Liver (tissue), 9 donors: Measurements from ENCODE around the gene ATP5F1D. TPM values are rescaled to one million over a fixed set of nuclear protein-coding genes. Genes with fewer than 3 reads are reported as not detected.

Source experiments
- DNase-seq: peaks from one replicate; pipeline ENCODE4 v3.0.0-alpha.2; 2017; ENCODE audit warnings: low spot score
- H3K27ac ChIP-seq, 2 donors: one replicate each; pipeline ENCODE4 v1.7.0; 2013; ENCODE audit warnings: inconsistent platforms in 2 of 2, low read length in 2 of 2, control low read depth in 1 of 2, low read depth in 1 of 2, mild to moderate bottlenecking in 1 of 2
- H3K27me3 ChIP-seq, 4 donors: one replicate each; pipeline versions ENCODE4 v1.6.1 to v1.7.0; 2013; ENCODE audit warnings: low read length in 3 of 4, inconsistent platforms in 1 of 4, mild to moderate bottlenecking in 1 of 4, moderate library complexity in 1 of 4; ENCODE audit not compliant: control insufficient read depth in 4 of 4, insufficient read depth in 4 of 4
- H3K36me3 ChIP-seq, 4 donors: one replicate each; pipeline versions ENCODE4 v1.6.1 to v1.7.0; 2013; ENCODE audit warnings: low read length in 3 of 4, mild to moderate bottlenecking in 3 of 4, low read depth in 1 of 4, moderate library complexity in 1 of 4; ENCODE audit not compliant: control insufficient read depth in 4 of 4, insufficient read depth in 3 of 4
- H3K4me1 ChIP-seq, 4 donors: one replicate each; pipeline versions ENCODE4 v1.6.1 to v1.7.0; 2013; ENCODE audit warnings: low read length in 3 of 4, mild to moderate bottlenecking in 3 of 4, moderate library complexity in 1 of 4; ENCODE audit not compliant: control insufficient read depth in 4 of 4, insufficient read depth in 4 of 4
- H3K4me3 ChIP-seq, 3 donors: one replicate each; pipeline versions ENCODE4 v1.6.1 to v1.7.0; 2013; ENCODE audit warnings: low read length in 3 of 3, control low read depth in 1 of 3, low read depth in 1 of 3, mild to moderate bottlenecking in 1 of 3
- H3K9ac ChIP-seq, 2 donors: one replicate each; pipeline ENCODE4 v1.7.0; 2013; ENCODE audit warnings: low read length in 2 of 2, mild to moderate bottlenecking in 2 of 2, moderate library complexity in 2 of 2, control low read depth in 1 of 2, low read depth in 1 of 2
- H3K9me3 ChIP-seq, 4 donors: one replicate each; pipeline versions ENCODE4 v1.6.1 to v1.7.0; 2013; ENCODE audit warnings: low read length in 3 of 4; ENCODE audit not compliant: control insufficient read depth in 4 of 4
- EGR1 ChIP-seq, 2 donors: IDR thresholded peaks; 2 replicates each; pipeline ENCODE4 v1.6.1; 2016 to 2018; ENCODE audit warnings: antibody characterized with exemption in 2 of 2, low read depth in 2 of 2
- FOXA1 ChIP-seq: IDR thresholded peaks from 2 replicates; pipeline ENCODE4 v1.6.1; 2016; ENCODE audit warnings: antibody characterized with exemption
- FOXA2 ChIP-seq: IDR thresholded peaks from 2 replicates; pipeline ENCODE4 v1.6.1; 2016; ENCODE audit warnings: antibody characterized with exemption
- GABPA ChIP-seq, 2 donors: IDR thresholded peaks in 1 of 2; conservative IDR thresholded peaks in 1 of 2; 2 replicates each; pipeline ENCODE4 v1.6.1; 2016; ENCODE audit warnings: antibody characterized with exemption in 2 of 2, mild to moderate bottlenecking in 1 of 2, moderate library complexity in 1 of 2
- HNF4G ChIP-seq: IDR thresholded peaks from 2 replicates; pipeline ENCODE4 v1.6.1; 2016; ENCODE audit warnings: antibody characterized with exemption
- JUND ChIP-seq, 2 donors: IDR thresholded peaks; 2 replicates each; pipeline ENCODE4 v1.6.1; 2016; ENCODE audit warnings: antibody characterized with exemption in 2 of 2
- NR2F2 ChIP-seq: IDR thresholded peaks from 2 replicates; pipeline ENCODE4 v1.6.1; 2016; ENCODE audit warnings: antibody characterized with exemption
- RXRA ChIP-seq, 2 donors: IDR thresholded peaks; 2 replicates each; pipeline ENCODE4 v1.6.1; 2017 to 2018; ENCODE audit warnings: antibody characterized with exemption in 2 of 2, mild to moderate bottlenecking in 1 of 2
- SP1 ChIP-seq: IDR thresholded peaks from 2 replicates; pipeline ENCODE4 v1.6.1; 2018; ENCODE audit warnings: antibody characterized with exemption, mild to moderate bottlenecking
- TAF1 ChIP-seq: conservative IDR thresholded peaks from 2 replicates; pipeline ENCODE4 v1.6.1; 2016; ENCODE audit warnings: antibody characterized with exemption, mild to moderate bottlenecking
- YY1 ChIP-seq: IDR thresholded peaks from 2 replicates; pipeline ENCODE4 v1.6.1; 2016; ENCODE audit warnings: antibody characterized with exemption, mild to moderate bottlenecking
- WGBS: extraction: QIAGEN DNeasy Blood & Tissue Kit; methylation state at CpG from one replicate; pipeline ENCODE4 v1.1.7; 2013; 5-methylcytosine and 5-hydroxymethylcytosine counted together
- polyA plus RNA-seq, 2 donors: library from polyadenylated mRNA; stranded (reverse) in 1 of 2; unstranded in 1 of 2; fragments of 200-250 nt in 1 of 2; fragments of >200 nt in 1 of 2; fragmentation: Nextera tagmentation in 1 of 2; extraction: Ambion mirVana in 1 of 2; gene quantifications; one replicate each; pipeline versions ENCODE4 v1.2.1 to v1.2.3, GENCODE V29; 2013 to 2015
- total RNA-seq, 2 donors: library from RNA; depleted of rRNA; stranded (reverse); fragments of >200 nt; gene quantifications; one replicate each; pipeline ENCODE4 v1.2.3, GENCODE V29; 2014
- TF ChIP-seq, protein P1 (sequence below): IDR thresholded peaks from 2 replicates; pipeline ENCODE4 v1.6.1; 2016; ENCODE audit warnings: antibody characterized with exemption
- TF ChIP-seq, protein P2 (sequence below): IDR thresholded peaks from 2 replicates; pipeline ENCODE4 v1.6.1; 2016; ENCODE audit warnings: antibody characterized with exemption
- TF ChIP-seq, protein P3 (sequence below): IDR thresholded peaks from 2 replicates; pipeline ENCODE4 v1.6.1; 2016; ENCODE audit warnings: antibody characterized with exemption
- donor health status: healthy.
- donor health status: healthy.
- donor health status: healthy.
- donor health status: healthy.
- donor health status: healthy.

The ATP5F1D gene
- total and polyA plus RNA-seq, 4 donors: 20.2 to 315 (median 145) TPM

DNA sequence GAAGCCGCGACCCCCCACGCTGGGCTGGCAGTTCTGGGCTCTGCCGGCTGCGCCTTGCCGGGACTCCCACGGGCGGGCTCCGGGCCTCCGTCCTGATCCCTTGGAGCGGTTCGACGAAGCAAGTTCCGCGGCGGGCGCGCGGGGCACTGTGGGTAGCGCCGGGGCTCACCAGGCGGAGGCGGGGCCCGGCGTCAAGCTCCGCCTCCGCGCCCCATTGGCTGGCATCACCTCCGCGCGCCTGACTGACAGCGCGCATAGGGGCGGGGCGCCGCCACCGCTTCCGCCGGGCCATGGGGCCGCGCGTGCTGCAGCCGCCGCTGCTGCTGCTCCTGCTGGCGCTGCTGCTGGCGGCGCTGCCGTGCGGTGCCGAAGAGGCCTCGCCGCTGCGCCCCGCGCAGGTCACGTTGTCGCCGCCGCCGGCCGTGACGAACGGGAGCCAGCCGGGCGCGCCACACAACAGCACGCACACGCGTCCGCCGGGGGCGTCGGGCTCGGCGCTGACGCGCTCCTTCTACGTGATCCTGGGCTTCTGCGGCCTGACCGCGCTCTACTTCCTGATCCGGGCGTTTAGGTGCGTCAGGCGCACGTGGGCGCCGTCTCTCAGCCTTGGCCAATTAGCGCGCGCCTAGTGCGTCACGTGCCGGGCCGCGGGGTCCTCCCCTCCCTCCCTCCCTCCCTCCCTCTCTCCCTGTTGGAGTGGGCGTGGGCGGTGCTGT lies 33.9 kb downstream of the ATP5F1D start, which contains the start of gene FAM174C:
FAM174C (plus strand) TSS at position 271 of the 716 bp plus-strand sequence; CDS start at position 291, 20 bp downstream.
- Histone ChIP-seq H3K9me3 (no peaks in the 10 kb centered on the region), H3K4me1 (peaks cover 22 to 67% (median 57%) of the 10 kb centered on the region in 4 donors), H3K4me3 (peak within 1 kb of the TSS; percentile 55 to 66 (median 65)), H3K36me3 (peaks cover 20 to 33% (median 23%) of the 10 kb centered on the region in 4 donors), H3K27me3 (no peaks in the 10 kb centered on the region), H3K9ac (peak within 1 kb of the TSS; percentile 0 to 90), H3K27ac (peak within 1 kb of the TSS; percentile 89 to 98)
- under 1% methylated on average over 98 of the region's 98 CpGs for WGBS
- peak; percentile 92 for DNase-seq
- TF ChIP-seq HNF4G (no peak), SP1 (peak; percentile 66), EGR1 (IDR thresholded peaks at IDR 0.05; ENCODE audit: low read depth in 2 of 2) (peak; percentile 92 to 93), NR2F2 (no peak), GABPA (IDR thresholded peaks at IDR 0.05 in 1 of 2, conservative IDR thresholded peaks at IDR 0.05 in 1 of 2) (peak in 1 of 2 donors; percentile 49)

GRCh38 chr19:1275976-1276627 lies 34.6 kb downstream of the ATP5F1D start:
- peaks cover 18 to 32% (median 23%) of the 10 kb centered on the region in 4 donors for H3K36me3 ChIP-seq
- WGBS: 13% methylated on average over 42 of the region's 43 CpGs
- peaks cover 20 to 60% (median 50%) of the 10 kb centered on the region in 4 donors for H3K4me1 ChIP-seq
- no peaks in the 10 kb centered on the region for H3K27me3 ChIP-seq
- no peak for TF ChIP-seq JUND (IDR thresholded peaks at IDR 0.05)
- TF ChIP-seq, protein P1, sequence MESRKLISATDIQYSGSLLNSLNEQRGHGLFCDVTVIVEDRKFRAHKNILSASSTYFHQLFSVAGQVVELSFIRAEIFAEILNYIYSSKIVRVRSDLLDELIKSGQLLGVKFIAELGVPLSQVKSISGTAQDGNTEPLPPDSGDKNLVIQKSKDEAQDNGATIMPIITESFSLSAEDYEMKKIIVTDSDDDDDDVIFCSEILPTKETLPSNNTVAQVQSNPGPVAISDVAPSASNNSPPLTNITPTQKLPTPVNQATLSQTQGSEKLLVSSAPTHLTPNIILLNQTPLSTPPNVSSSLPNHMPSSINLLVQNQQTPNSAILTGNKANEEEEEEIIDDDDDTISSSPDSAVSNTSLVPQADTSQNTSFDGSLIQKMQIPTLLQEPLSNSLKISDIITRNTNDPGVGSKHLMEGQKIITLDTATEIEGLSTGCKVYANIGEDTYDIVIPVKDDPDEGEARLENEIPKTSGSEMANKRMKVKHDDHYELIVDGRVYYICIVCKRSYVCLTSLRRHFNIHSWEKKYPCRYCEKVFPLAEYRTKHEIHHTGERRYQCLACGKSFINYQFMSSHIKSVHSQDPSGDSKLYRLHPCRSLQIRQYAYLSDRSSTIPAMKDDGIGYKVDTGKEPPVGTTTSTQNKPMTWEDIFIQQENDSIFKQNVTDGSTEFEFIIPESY: no peak
- no peak for TF ChIP-seq NR2F2
- TF ChIP-seq EGR1 (IDR thresholded peaks at IDR 0.05; ENCODE audit: low read depth in 2 of 2): no peak
- peak; percentile 6 for TF ChIP-seq SP1
- no peak for TF ChIP-seq RXRA (IDR thresholded peaks at IDR 0.05)
- no peaks in the 10 kb centered on the region for H3K9me3 ChIP-seq
- DNase-seq: no peak
- H3K27ac ChIP-seq: peak overlapping the region; percentile 89 to 98
- H3K9ac ChIP-seq: peak overlapping the region; percentile 0 to 90
- peak overlapping the region; percentile 42 to 66 (median 63) for H3K4me3 ChIP-seq

GRCh38 chr19:1276628-1277022 lies 35.1 kb downstream of the ATP5F1D start:
- Histone ChIP-seq H3K27me3 (no peaks in the 10 kb centered on the region), H3K27ac (no peak overlapping the region), H3K4me3 (no peak overlapping the region), H3K9ac (peak overlapping the region in 1 of 2 donors; percentile 90), H3K36me3 (peaks cover 18 to 28% (median 21%) of the 10 kb centered on the region in 4 donors), H3K9me3 (no peaks in the 10 kb centered on the region), H3K4me1 (peaks cover 16 to 55% (median 44%) of the 10 kb centered on the region in 4 donors)
- DNase-seq: no peak
- WGBS: 74% methylated on average over 10 of the region's 10 CpGs
- no peak for TF ChIP-seq FOXA2
- TF ChIP-seq FOXA1: no peak
- TF ChIP-seq, protein P2, sequence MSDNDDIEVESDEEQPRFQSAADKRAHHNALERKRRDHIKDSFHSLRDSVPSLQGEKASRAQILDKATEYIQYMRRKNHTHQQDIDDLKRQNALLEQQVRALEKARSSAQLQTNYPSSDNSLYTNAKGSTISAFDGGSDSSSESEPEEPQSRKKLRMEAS: no peak
- TF ChIP-seq, protein P3, sequence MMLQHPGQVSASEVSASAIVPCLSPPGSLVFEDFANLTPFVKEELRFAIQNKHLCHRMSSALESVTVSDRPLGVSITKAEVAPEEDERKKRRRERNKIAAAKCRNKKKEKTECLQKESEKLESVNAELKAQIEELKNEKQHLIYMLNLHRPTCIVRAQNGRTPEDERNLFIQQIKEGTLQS: no peak
- no peak for TF ChIP-seq TAF1
- TF ChIP-seq YY1: no peak
